PC-3 (cell line): ENCODE measurements around the gene CRX. TPM values are rescaled to one million over a fixed set of nuclear protein-coding genes. Genes with fewer than 3 reads are reported as not detected.

Experiments
- ATAC-seq: fragments of 200-7000 bp; cut with Tn5 transposase; 2 replicates; pipeline ENCODE4 v1.9.1; 2020; ENCODE audit warnings: mild to moderate bottlenecking, moderate library complexity
- BruUV-seq: library from RNA; stranded (reverse); fragments of 400-500 nt; replicated peaks from 2 replicates; lab custom pipeline; 2021; lab: Mats Ljungman, UMichigan
- CTCF ChIA-PET: fragments of 300-600 bp; sonication (Branson Sonifier 250); formaldehyde crosslinking; loops from one replicate; lab custom pipeline; 2022; ENCODE audit warnings: antibody characterized with exemption; lab: Charles Lee
- POLR2A ChIA-PET: fragments of 300-600 bp; sonication (Branson Sonifier 250); formaldehyde crosslinking; loops from one replicate; lab custom pipeline; 2022; ENCODE audit warnings: antibody characterized with exemption; ENCODE audit not compliant: unreplicated experiment; lab: Charles Lee
- DNase-seq: peaks from one replicate; pipeline ENCODE4 v3.0.0-alpha.2; 2015
- H2AFZ ChIP-seq: fragments of 300-600 bp; sonication (generic); 2 replicates; pipeline ENCODE4 v1.6.0; 2016; ENCODE audit warnings: antibody characterized with exemption, low read length
- H3F3A ChIP-seq: fragments of 300-600 bp; sonication (generic); one replicate; pipeline ENCODE4 v1.6.0; 2017; ENCODE audit warnings: antibody characterized with exemption, low read length, control low read depth, mild to moderate bottlenecking; ENCODE audit not compliant: unreplicated experiment
- H3K27ac ChIP-seq: fragments of 300-600 bp; sonication (generic); 2 replicates; pipeline ENCODE4 v1.5.1; 2016; ENCODE audit warnings: mild to moderate bottlenecking, low read length
- H3K27me3 ChIP-seq: fragments of 300-600 bp; sonication (generic); 2 replicates; pipeline ENCODE4 v1.6.1; 2016; ENCODE audit warnings: low read length, mixed read lengths
- H3K36me3 ChIP-seq: fragments of 300-600 bp; sonication (generic); 2 replicates; pipeline ENCODE4 v1.6.1; 2016; ENCODE audit warnings: low read depth, mixed run types, low read length, mixed read lengths
- H3K4me1 ChIP-seq: fragments of 300-600 bp; sonication (generic); 2 replicates; pipeline ENCODE4 v1.5.1; 2016; ENCODE audit warnings: low read length; ENCODE audit not compliant: insufficient read depth
- H3K4me2 ChIP-seq: fragments of 300-600 bp; sonication (generic); 2 replicates; pipeline ENCODE4 v1.6.0; 2016; ENCODE audit warnings: low read length
- H3K4me3 ChIP-seq: fragments of 300-600 bp; sonication (generic); 2 replicates; pipeline ENCODE4 v1.5.1; 2016; ENCODE audit warnings: mild to moderate bottlenecking, low read length, mixed read lengths
- H3K79me2 ChIP-seq: fragments of 300-600 bp; sonication (generic); 2 replicates; pipeline ENCODE4 v1.6.1; 2017; ENCODE audit warnings: low read length, mixed read lengths
- H3K9ac ChIP-seq: fragments of 300-600 bp; sonication (generic); 2 replicates; pipeline ENCODE4 v1.6.0; 2016; ENCODE audit warnings: mild to moderate bottlenecking, low read length
- H3K9me2 ChIP-seq: fragments of 300-600 bp; sonication (generic); replicated peaks from 2 replicates; pipeline ENCODE4 v1.6.1; 2016; ENCODE audit warnings: mixed run types, low read length, mixed read lengths
- H3K9me3 ChIP-seq: fragments of 300-600 bp; sonication (generic); 2 replicates; pipeline ENCODE4 v1.6.1; 2016; ENCODE audit warnings: low read length, mixed read lengths
- H4K20me1 ChIP-seq: fragments of 300-600 bp; sonication (generic); 2 replicates; pipeline ENCODE4 v1.6.1; 2016; ENCODE audit warnings: low read length, mixed read lengths
- EZH2 ChIP-seq: fragments of 300-600 bp; sonication (generic); IDR thresholded peaks from one replicate; pipeline ENCODE4 v1.6.1; 2017; ENCODE audit warnings: antibody characterized with exemption, mild to moderate bottlenecking, low read length; ENCODE audit not compliant: unreplicated experiment
- EZH2phosphoT487 ChIP-seq: fragments of 300-600 bp; sonication (generic); IDR thresholded peaks from 2 replicates; pipeline ENCODE4 v1.6.1; 2018; ENCODE audit warnings: mild to moderate bottlenecking, antibody characterized with exemption, low read length, borderline replicate concordance
- intact Hi-C: fragments of 100-400 bp; cut with micrococcal nuclease; formaldehyde crosslinking; loops from 2 replicates; pipeline ENCODE4 v1.9.0; 2023
- total RNA-seq: library from RNA; depleted of rRNA; stranded (reverse); fragments of >200 nt; gene quantifications from 2 replicates; pipeline ENCODE4 v1.2.3, GENCODE V29; 2014
- TF ChIP-seq, protein P1 (sequence below): fragments of 300-600 bp; sonication (generic); conservative IDR thresholded peaks from 2 replicates; pipeline ENCODE4 v1.5.1; 2017; ENCODE audit warnings: antibody characterized with exemption, low read depth, mild to moderate bottlenecking, low read length

The CRX gene
- total RNA-seq, 1 experiment from 2014 or later: not detected

DNA sequence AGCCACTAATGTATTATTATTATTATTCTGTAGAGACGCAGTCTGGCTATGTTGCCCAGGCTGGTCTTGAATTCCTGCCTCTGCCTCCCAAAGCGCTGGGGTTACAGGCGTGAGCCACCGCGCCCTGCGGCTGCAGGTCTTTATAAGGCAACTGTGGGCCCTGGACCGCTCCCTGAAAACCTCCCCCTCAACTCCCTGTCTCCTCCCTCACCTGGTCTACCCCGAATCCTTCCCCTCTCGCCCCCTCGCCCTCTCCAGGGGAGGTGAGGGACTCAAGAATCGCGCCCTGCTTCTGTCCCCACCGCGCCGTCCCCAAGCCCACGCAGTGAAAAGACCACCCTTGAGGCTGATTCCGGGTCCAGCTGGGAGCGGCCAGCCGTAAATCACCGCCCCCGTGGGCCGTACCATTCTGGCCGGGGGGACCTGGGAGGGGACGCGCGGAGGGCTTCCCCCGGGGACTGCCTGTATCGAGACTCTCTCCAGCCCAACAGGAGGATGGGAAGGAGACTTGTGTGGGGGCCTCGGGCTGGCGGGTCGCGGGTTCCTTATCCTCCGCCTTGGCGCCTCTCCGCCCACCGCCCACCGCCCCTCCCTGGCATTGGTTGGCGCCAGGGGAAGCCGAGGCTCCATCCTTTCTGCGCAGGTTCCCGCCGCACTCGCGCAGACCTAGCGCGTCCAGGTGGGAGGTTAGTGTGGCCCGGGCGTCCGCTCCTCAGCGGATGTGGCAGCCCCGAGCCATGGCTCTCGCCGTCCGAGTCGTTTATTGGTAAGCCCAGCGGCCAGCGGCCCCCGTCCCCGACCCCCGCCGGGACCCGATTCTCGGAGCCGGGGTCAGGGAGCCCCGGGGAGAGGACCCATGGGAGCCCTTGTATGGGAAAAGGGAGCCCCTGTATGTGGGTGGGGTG lies 43.4 kb upstream of the CRX start, which contains the start of gene SELENOW:
TSS of gene SELENOW (plus strand) at position 655 of the 905 bp plus-strand sequence. CDS start at position 738, 83 bp downstream.
- Histone ChIP-seq H3K4me2 (peak within 1 kb of the TSS; percentile 97), H3K79me2 (peaks cover 25% of the 10 kb centered on the region), H3F3A (no peaks in the 10 kb centered on the region), H2AFZ (peak within 1 kb of the TSS; percentile 98), H3K9me3 (no peaks in the 10 kb centered on the region), H3K4me1 (peaks cover 8% of the 10 kb centered on the region), H3K9me2 (no peaks in the 10 kb centered on the region), H3K4me3 (peak within 1 kb of the TSS; percentile 97), H3K27me3 (no peaks in the 10 kb centered on the region), H4K20me1 (no peaks in the 10 kb centered on the region), H3K36me3 (peaks cover 8% of the 10 kb centered on the region), H3K9ac (peak within 1 kb of the TSS; percentile 97), H3K27ac (peak within 1 kb of the TSS; percentile 88)
- ATAC-seq (peak; percentile 88), DNase-seq (peak; percentile 67)
- ChIA-PET CTCF (no interaction called here), POLR2A (interaction anchor here (0.6 kb wide), 1 partner anchor 19 kb away, joined by 3 read pairs; no protein-coding TSS in a partner anchor)
- TF ChIP-seq, protein P1, sequence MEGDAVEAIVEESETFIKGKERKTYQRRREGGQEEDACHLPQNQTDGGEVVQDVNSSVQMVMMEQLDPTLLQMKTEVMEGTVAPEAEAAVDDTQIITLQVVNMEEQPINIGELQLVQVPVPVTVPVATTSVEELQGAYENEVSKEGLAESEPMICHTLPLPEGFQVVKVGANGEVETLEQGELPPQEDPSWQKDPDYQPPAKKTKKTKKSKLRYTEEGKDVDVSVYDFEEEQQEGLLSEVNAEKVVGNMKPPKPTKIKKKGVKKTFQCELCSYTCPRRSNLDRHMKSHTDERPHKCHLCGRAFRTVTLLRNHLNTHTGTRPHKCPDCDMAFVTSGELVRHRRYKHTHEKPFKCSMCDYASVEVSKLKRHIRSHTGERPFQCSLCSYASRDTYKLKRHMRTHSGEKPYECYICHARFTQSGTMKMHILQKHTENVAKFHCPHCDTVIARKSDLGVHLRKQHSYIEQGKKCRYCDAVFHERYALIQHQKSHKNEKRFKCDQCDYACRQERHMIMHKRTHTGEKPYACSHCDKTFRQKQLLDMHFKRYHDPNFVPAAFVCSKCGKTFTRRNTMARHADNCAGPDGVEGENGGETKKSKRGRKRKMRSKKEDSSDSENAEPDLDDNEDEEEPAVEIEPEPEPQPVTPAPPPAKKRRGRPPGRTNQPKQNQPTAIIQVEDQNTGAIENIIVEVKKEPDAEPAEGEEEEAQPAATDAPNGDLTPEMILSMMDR: no peak
- TF ChIP-seq EZH2phosphoT487 (no peak), EZH2 (no peak)
- no TSS peak for BruUV-seq
- intact Hi-C loops: no loop called here

- H4K20me1 ChIP-seq: no peaks in the 10 kb centered on the region
- H3K27ac ChIP-seq: peak overlapping the region; percentile 88; the same call in 1 of the 2 replicates
- peaks cover 25% of the 10 kb centered on the region for H3K79me2 ChIP-seq
- H3K9me3 ChIP-seq: no peaks in the 10 kb centered on the region
- H3K4me2 ChIP-seq: peak overlapping the region; percentile 97
- TF ChIP-seq EZH2phosphoT487 (no peak), EZH2 (no peak)
- TF ChIP-seq, protein P1: no peak
- H3K4me3 ChIP-seq: peak overlapping the region; percentile 97
- intact Hi-C loops: no loop called here
- DNase-seq (no peak), ATAC-seq (peak; percentile 24; the same call in 1 of the 2 replicates)
- POLR2A ChIA-PET: no interaction called here
- no peaks in the 10 kb centered on the region for H3K9me2 ChIP-seq
- H3K27me3 ChIP-seq: no peaks in the 10 kb centered on the region
- H2AFZ ChIP-seq: peak overlapping the region; percentile 98; the same call in 1 of the 2 replicates
- TSS peak; percentile 79 for BruUV-seq
- peaks cover 8% of the 10 kb centered on the region for H3K36me3 ChIP-seq
- H3F3A ChIP-seq: no peaks in the 10 kb centered on the region
- peaks cover 8% of the 10 kb centered on the region for H3K4me1 ChIP-seq
- CTCF ChIA-PET: no interaction called here
- H3K9ac ChIP-seq: peak overlapping the region; percentile 97
These were observed 42.8 kb upstream of the CRX start for GRCh38 chr19:47778954-47779351.
